ENCODE results near the gene SLC29A1. TPM values are rescaled to one million over a fixed set of nuclear protein-coding genes. Genes with fewer than 3 reads are reported as not detected.

Gene SLC29A1
- total and polyA plus RNA-seq, 4 donors: 15.1 to 67.2 (median 16.7) TPM

GRCh38 chr6:44247338-44248302 is 24.2 kb downstream of the SLC29A1 start:
- Histone ChIP-seq H3K4me3 (ENCODE audit: low read depth in 1 of 3, low read length in 3 of 3) (peak overlapping the region; percentile 74 to 88 (median 83)), H3K9me3 (ENCODE audit: control insufficient read depth in 4 of 4, low read length in 3 of 4) (no peaks in the 10 kb centered on the region), H3K4me1 (ENCODE audit: control insufficient read depth in 4 of 4, insufficient read depth in 4 of 4, low read length in 3 of 4) (peaks cover 5 to 27% (median 21%) of the 10 kb centered on the region in 4 donors), H3K36me3 (ENCODE audit: control insufficient read depth in 4 of 4, insufficient read depth in 3 of 4, low read depth in 1 of 4, low read length in 3 of 4) (peaks cover 6 to 38% (median 33%) of the 10 kb centered on the region in 4 donors), H3K27me3 (ENCODE audit: control insufficient read depth in 4 of 4, insufficient read depth in 4 of 4, low read length in 3 of 4) (no peaks in the 10 kb centered on the region), H3K9ac (ENCODE audit: low read depth in 1 of 2, low read length in 2 of 2) (peak overlapping the region; percentile 93 to 100), H3K27ac (ENCODE audit: low read depth in 1 of 2, low read length in 2 of 2) (peak overlapping the region; percentile 99 to 100)
- TF ChIP-seq FOXA2 (IDR thresholded peaks at IDR 0.05) (no peak), ZBTB33 (IDR thresholded peaks at IDR 0.05) (no peak), GABPA (IDR thresholded peaks at IDR 0.05 in 1 of 2, conservative IDR thresholded peaks at IDR 0.05 in 1 of 2) (peak in 1 of 2 donors; percentile 6), YY1 (IDR thresholded peaks at IDR 0.05) (peak; percentile 85), HNF4G (IDR thresholded peaks at IDR 0.05) (no peak), HNF4A (conservative IDR thresholded peaks at IDR 0.05) (peak in 1 of 2 donors; percentile 5)
- DNase-seq (ENCODE audit: low spot score): peak; percentile 79
- WGBS: under 1% methylated on average over 52 of the region's 52 CpGs

- peaks cover 5 to 27% (median 23%) of the 10 kb centered on the region in 4 donors for H3K4me1 ChIP-seq (ENCODE audit: control insufficient read depth in 4 of 4, insufficient read depth in 4 of 4, low read length in 3 of 4)
- H3K27me3 ChIP-seq (ENCODE audit: control insufficient read depth in 4 of 4, insufficient read depth in 4 of 4, low read length in 3 of 4): no peaks in the 10 kb centered on the region
- H3K36me3 ChIP-seq (ENCODE audit: control insufficient read depth in 4 of 4, insufficient read depth in 3 of 4, low read depth in 1 of 4, low read length in 3 of 4): peaks cover 10 to 47% (median 42%) of the 10 kb centered on the region in 4 donors
- peak overlapping the region; percentile 99 to 100 for H3K27ac ChIP-seq (ENCODE audit: low read depth in 1 of 2, low read length in 2 of 2)
- no peak for DNase-seq (ENCODE audit: low spot score)
- 22% methylated on average over 1 of the region's 1 CpG for WGBS
- no peaks in the 10 kb centered on the region for H3K9me3 ChIP-seq (ENCODE audit: control insufficient read depth in 4 of 4, low read length in 3 of 4)
- TF ChIP-seq FOXA2 (IDR thresholded peaks at IDR 0.05): no peak
- TF ChIP-seq ATF3 (IDR thresholded peaks at IDR 0.05): no peak
- no peak for TF ChIP-seq YY1 (IDR thresholded peaks at IDR 0.05)
- no peak for TF ChIP-seq GABPA (IDR thresholded peaks at IDR 0.05 in 1 of 2, conservative IDR thresholded peaks at IDR 0.05 in 1 of 2)
- TF ChIP-seq SP1 (IDR thresholded peaks at IDR 0.05): no peak
- TF ChIP-seq ZBTB33 (IDR thresholded peaks at IDR 0.05): no peak
- no peak for TF ChIP-seq CTCF (IDR thresholded peaks at IDR 0.05; ENCODE audit: low read depth, low read length, missing input control)
- no peak for TF ChIP-seq MAX (IDR thresholded peaks at IDR 0.05)
- TF ChIP-seq REST (IDR thresholded peaks at IDR 0.05): no peak
- no peak for TF ChIP-seq RAD21 (IDR thresholded peaks at IDR 0.05)
- no peak for TF ChIP-seq HNF4G (IDR thresholded peaks at IDR 0.05)
- TF ChIP-seq FOXA1 (IDR thresholded peaks at IDR 0.05): no peak
- TF ChIP-seq NR2F2 (IDR thresholded peaks at IDR 0.05): no peak
- no peak for TF ChIP-seq EGR1 (IDR thresholded peaks at IDR 0.05; ENCODE audit: low read depth in 2 of 2)
- TF ChIP-seq RXRA (IDR thresholded peaks at IDR 0.05): no peak
- H3K4me3 ChIP-seq (ENCODE audit: low read depth in 1 of 3, low read length in 3 of 3): peak overlapping the region; percentile 74 to 88 (median 83)
- H3K9ac ChIP-seq (ENCODE audit: low read depth in 1 of 2, low read length in 2 of 2): peak overlapping the region; percentile 93 to 100
These were observed 25.2 kb downstream of the SLC29A1 start for GRCh38 chr6:44248579-44248978.
